ENCODE results near the gene VOPP1.

GRCh38 chr7:55502124-55502857 lies 70.0 kb downstream of the VOPP1 start:
- TF ChIP-seq CTCF (IDR thresholded peaks at IDR 0.05; ENCODE audit: low read length) (no peak), EZH2 (optimal IDR thresholded peaks at IDR 0.05; ENCODE audit: low read depth, low read length) (no peak)
